ENCODE data around the gene INSC.

DNA sequence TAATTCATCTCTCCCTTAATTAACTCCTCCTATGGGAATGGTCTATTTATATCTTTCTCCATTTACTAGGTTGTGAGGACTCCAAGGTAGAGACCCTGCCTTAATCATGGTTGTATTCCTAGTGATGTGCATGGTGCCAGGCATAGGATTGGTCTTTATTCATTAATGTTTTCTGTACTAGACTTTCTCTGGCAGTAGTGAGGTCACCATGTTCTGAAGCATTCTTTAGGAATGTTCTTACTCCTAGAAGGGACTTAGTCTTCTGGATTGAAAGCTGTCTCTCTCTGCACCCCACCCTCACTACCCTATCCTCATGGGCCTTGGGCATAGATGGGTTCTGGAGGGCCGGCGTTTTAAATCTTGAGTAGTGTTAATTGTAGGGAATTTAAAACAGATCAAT, 10.6 kb upstream of the INSC start:
- TF ChIP-seq CTCF (IDR thresholded peaks at IDR 0.05 in 4 of 5, conservative IDR thresholded peaks at IDR 0.05 in 1 of 5) (no peak), POLR2A (IDR thresholded peaks at IDR 0.05) (no peak)
